IMR-90 (cell line): Measurements from ENCODE around the gene MRPL28. TPM values are rescaled to one million over a fixed set of nuclear protein-coding genes. Genes with fewer than 3 reads are reported as not detected.
"Not testable (repeated sequence)": the region's sequence is repeated elsewhere in the genome, so short reads cannot be mapped to it uniquely, and the experiment has no call there.

Source experiments
- ATAC-seq: fragments of 200-7000 bp; cut with Tn5 transposase; 2 replicates; pipeline ENCODE4 v1.9.1; 2020; ENCODE audit warnings: low read depth, mild to moderate bottlenecking, moderate library complexity
- BruUV-seq: library from RNA; stranded (reverse); fragments of 400-500 nt; replicated peaks from 2 replicates; lab custom pipeline; 2021; lab: Mats Ljungman, UMichigan
- CTCF ChIA-PET: fragments of 300-600 bp; formaldehyde crosslinking; extraction: SDS; loops from one replicate; lab custom pipeline; 2021; ENCODE audit warnings: antibody characterized with exemption; lab: Yijun Ruan, JAX
- POLR2A ChIA-PET: fragments of 300-600 bp; sonication (Branson Sonifier 250); formaldehyde crosslinking; loops from one replicate; lab custom pipeline; 2022; ENCODE audit warnings: antibody characterized with exemption; ENCODE audit not compliant: unreplicated experiment; lab: Charles Lee
- DNase-seq: peaks from one replicate; pipeline ENCODE4 v3.0.0; 2013
- H2AFZ ChIP-seq: replicated peaks from 2 replicates; pipeline ENCODE3; 2013; ENCODE audit warnings: low read length, mild to moderate bottlenecking; ENCODE audit not compliant: poor library complexity
- H2AK5ac ChIP-seq: 2 replicates; pipeline ENCODE4 v1.6.1; 2013; ENCODE audit warnings: low read depth, low read length, inconsistent platforms
- H2AK9ac ChIP-seq: replicated peaks from 2 replicates; pipeline ENCODE3; 2013; ENCODE audit warnings: mild to moderate bottlenecking, low read depth, low read length, moderate library complexity; ENCODE audit not compliant: poor library complexity
- H2BK120ac ChIP-seq: 2 replicates; pipeline ENCODE4 v1.6.1; 2013; ENCODE audit warnings: low read depth, low read length, inconsistent platforms
- H2BK15ac ChIP-seq: 3 replicates; pipeline ENCODE4 v1.6.1; 2013; ENCODE audit warnings: low read depth, low read length, inconsistent platforms
- H2BK20ac ChIP-seq: 2 replicates; pipeline ENCODE4 v1.6.1; 2013; ENCODE audit warnings: low read depth, mild to moderate bottlenecking, inconsistent platforms, low read length, moderate library complexity
- H2BK5ac ChIP-seq: 2 replicates; pipeline ENCODE4 v1.6.1; 2013; ENCODE audit warnings: mild to moderate bottlenecking, low read depth, low read length, inconsistent platforms; ENCODE audit not compliant: poor library complexity, severe bottlenecking
- H3K14ac ChIP-seq: replicated peaks from 2 replicates; pipeline ENCODE4 v1.6.1; 2013; ENCODE audit warnings: low read depth, low read length, inconsistent platforms
- H3K18ac ChIP-seq: 2 replicates; pipeline ENCODE4 v1.6.1; 2013; ENCODE audit warnings: low read depth, low read length, control low read depth
- H3K23ac ChIP-seq: 2 replicates; pipeline ENCODE4 v1.6.1; 2013; ENCODE audit warnings: low read depth, low read length, inconsistent platforms
- H3K27ac ChIP-seq: 2 replicates; pipeline ENCODE4 v1.5.1; 2013; ENCODE audit warnings: mild to moderate bottlenecking, control low read depth, low read length; ENCODE audit not compliant: insufficient read depth
- H3K27me3 ChIP-seq: 2 replicates; pipeline ENCODE4 v1.6.1; 2013; ENCODE audit warnings: low read length; ENCODE audit not compliant: control insufficient read depth, insufficient read depth
- H3K36me3 ChIP-seq: 2 replicates; pipeline ENCODE4 v1.6.1; 2013; ENCODE audit warnings: low read length, mixed read lengths; ENCODE audit not compliant: control insufficient read depth, insufficient read depth
- H3K4ac ChIP-seq: 2 replicates; pipeline ENCODE4 v1.6.1; 2013; ENCODE audit warnings: low read depth, low read length, inconsistent platforms
- H3K4me1 ChIP-seq: 2 replicates; pipeline ENCODE4 v1.6.1; 2013; ENCODE audit warnings: low read length, mixed read lengths; ENCODE audit not compliant: control insufficient read depth, insufficient read depth
- H3K4me2 ChIP-seq: 2 replicates; pipeline ENCODE4 v1.6.1; 2013; ENCODE audit warnings: low read depth, mild to moderate bottlenecking, control low read depth, low read length, moderate library complexity
- H3K4me3 ChIP-seq: 2 replicates; pipeline ENCODE4 v1.5.1; 2013; ENCODE audit warnings: low read depth, mild to moderate bottlenecking, control low read depth, low read length, moderate library complexity; ENCODE audit not compliant: insufficient read depth
- H3K56ac ChIP-seq: 2 replicates; pipeline ENCODE4 v1.6.1; 2013; ENCODE audit warnings: low read length, inconsistent platforms; ENCODE audit not compliant: insufficient read depth; ENCODE audit errors: extremely low read depth
- H3K79me1 ChIP-seq, 2 experiments: 2 replicates each; pipeline ENCODE4 v1.6.1; 2013; ENCODE audit warnings: low read length in 2 of 2, inconsistent platforms in 1 of 2, low read depth in 1 of 2
- H3K9ac ChIP-seq: 2 replicates; pipeline ENCODE4 v1.6.1; 2013; ENCODE audit warnings: low read depth, low read length, control low read depth
- H3K9me1 ChIP-seq: 2 replicates; pipeline ENCODE4 v1.6.1; 2013; ENCODE audit warnings: low read length, inconsistent platforms; ENCODE audit not compliant: insufficient read depth
- H3K9me3 ChIP-seq: 2 replicates; pipeline ENCODE4 v1.6.1; 2013; ENCODE audit warnings: low read length; ENCODE audit not compliant: control insufficient read depth, insufficient read depth
- H4K20me1 ChIP-seq: 2 replicates; pipeline ENCODE4 v1.6.1; 2013; ENCODE audit warnings: low read length, inconsistent platforms; ENCODE audit not compliant: insufficient read depth
- H4K5ac ChIP-seq: 2 replicates; pipeline ENCODE4 v1.6.1; 2013; ENCODE audit warnings: mild to moderate bottlenecking, low read depth, low read length, control low read depth
- H4K8ac ChIP-seq, 2 experiments: 2 replicates each; pipeline ENCODE4 v1.6.1; 2013; ENCODE audit warnings: low read depth in 2 of 2, low read length in 2 of 2, control low read depth in 1 of 2, inconsistent platforms in 1 of 2
- H4K91ac ChIP-seq: 2 replicates; pipeline ENCODE4 v1.6.1; 2013; ENCODE audit warnings: low read depth, low read length, inconsistent platforms; ENCODE audit not compliant: insufficient read depth
- WGBS, 2 experiments: methylation state at CpG; one replicate each; pipeline versions ENCODE4 v1.1.5 to v1.1.7; 2013; ENCODE audit warnings: missing lambda C conversion rate in 2 of 2; ENCODE audit not compliant: insufficient read length in 1 of 2; ENCODE audit errors: extremely low coverage in 2 of 2; 5-methylcytosine and 5-hydroxymethylcytosine counted together
- dilution Hi-C: fragments of 300-500 bp; cut with HindIII; formaldehyde crosslinking; loops from one replicate; pipeline ENCODE4 v1.14.3; 2018; ENCODE audit warnings: low sequenced_read_pairs; ENCODE audit not compliant: unreplicated experiment
- in situ Hi-C: fragments of 300-500 bp; cut with MboI; formaldehyde crosslinking; loops from 3 replicates; pipeline ENCODE4 v1.14.3; 2019; ENCODE audit warnings: low sequenced_read_pairs, inconsistent platforms, mixed read lengths
- intact Hi-C: fragments of 100-400 bp; cut with micrococcal nuclease; formaldehyde crosslinking; loops from 2 replicates; pipeline ENCODE4 v1.10.0; 2022
- polyA plus RNA-seq, 3 experiments: library from polyadenylated mRNA; depleted of rRNA; stranded (reverse); fragments of >200 nt; gene quantifications; 2 replicates each; pipeline ENCODE4 v1.2.3, GENCODE V29; 2012; ENCODE audit warnings: low replicate concordance in 1 of 3
- total RNA-seq: library from RNA; depleted of rRNA; stranded (reverse); fragments of >200 nt; gene quantifications from 2 replicates; pipeline ENCODE4 v1.2.3, GENCODE V29; 2012

The MRPL28 gene
- total and polyA plus RNA-seq, 2 of the 4 experiments (the other 2 are of a cell fraction), result 104 to 181 TPM

- DNase-seq, H2BK15ac ChIP-seq, POLR2A ChIA-PET, H2BK120ac ChIP-seq, H2AK9ac ChIP-seq, H3K4ac ChIP-seq, H3K9me3 ChIP-seq, dilution Hi-C loops, H2AK5ac ChIP-seq, H4K91ac ChIP-seq, H3K27ac ChIP-seq, H3K14ac ChIP-seq, H4K5ac ChIP-seq, H3K4me1 ChIP-seq, H3K18ac ChIP-seq, H3K9ac ChIP-seq, H3K4me2 ChIP-seq, H2BK20ac ChIP-seq, H3K56ac ChIP-seq, BruUV-seq, CTCF ChIA-PET, H2AFZ ChIP-seq, H3K27me3 ChIP-seq, H3K23ac ChIP-seq, H3K4me3 ChIP-seq, in situ Hi-C loops, H2BK5ac ChIP-seq, ATAC-seq, H4K8ac ChIP-seq, intact Hi-C loops, H3K9me1 ChIP-seq: not testable (repeated sequence)
- Histone ChIP-seq H3K79me1 (peaks cover 17 to 73% of the 10 kb centered on the region in 2 experiments), H4K20me1 (peaks cover 67% of the 10 kb centered on the region), H3K36me3 (peaks cover 12% of the 10 kb centered on the region)
- 97% methylated on average over 28 of the region's 47 CpGs; no CpG with 5 or more reads in 1 of the 2 experiments for WGBS, 2 experiments
Measured at GRCh38 chr16:341095-341973, 29.0 kb downstream of the MRPL28 start.
